NK-92 (cell line): ENCODE data around the gene REEP6.
"Not testable (repeated sequence)": the region's sequence is repeated elsewhere in the genome, so short reads cannot be mapped to it uniquely, and the experiment has no call there.

Experiments used
- DNase-seq: peaks from one replicate; lab custom pipeline; 2025; ENCODE audit not compliant: unreplicated experiment; lab: John Stamatoyannopoulos, UW

The REEP6 gene

DNA sequence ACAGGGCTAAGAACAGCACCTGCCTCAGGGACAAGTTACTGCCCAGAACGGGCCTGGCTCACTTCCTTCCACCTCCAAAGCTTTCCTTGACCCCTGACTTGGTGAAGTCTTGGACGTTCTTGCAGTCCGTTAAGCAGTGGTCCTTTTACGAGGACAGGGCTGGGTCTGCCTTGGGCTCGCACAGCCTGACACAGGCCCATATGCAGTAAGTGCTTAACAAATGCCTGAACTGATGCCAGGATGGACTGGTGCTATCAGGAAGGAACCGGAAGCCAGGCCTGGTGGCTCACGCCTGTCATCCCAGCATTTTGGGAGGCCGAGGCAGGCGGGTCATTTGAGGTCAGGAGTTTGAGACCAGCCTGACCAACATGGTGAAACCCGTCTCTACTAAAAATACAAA lies 31.1 kb downstream of the REEP6 start:
- DNase-seq: no peak

DNA sequence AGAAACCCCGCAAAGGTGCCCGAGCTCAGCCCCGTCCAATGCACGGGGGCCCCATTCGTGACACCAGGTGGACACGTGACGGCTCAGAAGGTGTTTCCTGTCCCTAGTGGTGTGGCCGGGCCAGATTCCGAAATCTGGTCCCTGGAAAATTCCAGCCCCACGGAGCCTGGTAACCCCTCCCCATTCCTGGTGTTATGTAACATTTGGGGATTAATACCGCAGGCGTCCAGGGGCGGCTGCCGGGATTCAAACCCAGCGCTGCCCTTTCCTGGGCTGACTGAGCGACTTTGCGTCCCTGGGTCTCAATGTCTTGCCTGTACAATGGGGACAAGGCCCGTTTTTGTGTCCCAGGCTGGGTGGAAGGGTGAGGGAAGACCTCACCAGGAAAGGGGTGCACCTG lies 31.9 kb downstream of the REEP6 start:
- no peak for DNase-seq

DNA sequence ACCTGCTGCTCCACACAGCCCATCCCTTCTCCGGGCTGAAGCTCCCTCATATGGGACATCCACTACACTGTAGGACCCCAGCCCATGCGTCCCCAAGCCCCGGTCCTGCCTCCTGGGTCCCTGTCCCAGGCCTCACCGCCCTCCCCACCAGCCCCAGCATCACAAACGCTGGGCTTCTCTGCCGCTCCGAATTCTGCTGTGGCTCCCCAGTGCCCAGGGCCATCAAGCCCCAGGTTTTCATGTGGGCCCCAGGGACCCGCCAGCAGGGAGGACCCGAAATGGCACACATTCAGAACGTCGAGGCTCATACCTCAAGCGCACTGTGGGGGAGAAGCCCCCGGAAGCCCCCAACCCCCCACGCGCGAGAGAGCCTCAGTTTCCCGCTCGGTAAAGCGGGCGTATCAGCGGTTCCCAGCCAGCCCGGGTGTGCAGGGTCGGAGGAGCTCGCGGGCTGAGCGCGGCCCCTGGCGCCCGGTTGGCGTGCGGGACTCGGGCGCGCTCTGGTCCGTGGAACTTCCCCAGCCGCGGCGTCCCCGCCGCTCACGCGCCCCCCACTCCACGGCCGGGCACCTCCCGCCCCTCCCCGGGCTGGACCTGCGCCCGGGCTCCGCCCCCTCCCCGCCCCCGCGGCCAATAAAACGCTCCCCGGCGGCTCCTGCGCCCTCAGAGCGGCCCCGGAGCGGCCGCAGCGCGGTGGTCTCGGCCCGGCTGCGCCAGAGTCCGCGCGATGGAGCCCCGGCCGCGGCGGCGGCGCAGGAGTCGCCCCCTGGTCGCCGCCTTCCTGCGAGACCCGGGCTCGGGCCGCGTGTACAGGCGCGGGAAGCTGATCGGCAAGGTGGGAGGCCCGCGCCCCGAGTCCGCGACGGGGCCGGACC lies 32.7 kb downstream of the REEP6 start, which contains the start of gene PLK5:
TSS of gene PLK5 (plus strand) at position 666 of the 875 bp plus-strand sequence. CDS start 2,920 bp downstream, outside the sequence.
- no peak for DNase-seq

DNA sequence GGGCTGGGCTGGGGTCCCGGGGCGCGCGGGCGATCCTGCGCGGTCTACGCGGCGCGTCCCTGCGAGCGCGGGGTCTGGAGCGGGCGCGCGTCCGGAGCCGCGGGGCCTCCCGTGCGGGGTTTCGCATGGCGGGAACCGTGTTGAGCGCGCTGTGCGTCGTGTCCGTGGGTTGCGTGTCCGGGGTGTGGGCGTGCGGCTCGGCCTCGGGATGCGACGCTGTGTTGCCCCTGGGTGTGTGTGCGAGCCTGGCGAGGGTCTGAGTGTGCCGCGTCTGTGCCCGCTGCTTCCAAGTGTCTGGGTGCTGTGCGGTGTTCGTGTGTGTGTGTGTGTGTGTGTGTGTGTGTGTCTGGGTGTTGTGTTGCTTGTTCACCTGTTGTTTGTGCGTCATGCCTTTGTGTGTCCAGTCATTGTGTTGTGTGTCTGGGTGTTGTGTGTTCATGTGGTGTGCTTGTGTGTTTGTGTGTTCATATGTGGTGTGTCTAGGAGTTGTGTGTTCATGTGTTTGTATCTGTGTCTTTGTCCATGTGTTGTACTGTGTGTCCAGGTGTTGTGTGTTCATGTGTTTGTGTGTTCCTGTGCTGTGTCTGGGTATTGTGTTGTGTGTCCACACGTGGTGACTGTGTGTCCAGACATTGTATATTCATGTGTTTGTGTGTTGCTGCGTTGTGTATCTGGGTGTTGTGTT lies 33.4 kb downstream of the REEP6 start:
- DNase-seq: no peak

DNA sequence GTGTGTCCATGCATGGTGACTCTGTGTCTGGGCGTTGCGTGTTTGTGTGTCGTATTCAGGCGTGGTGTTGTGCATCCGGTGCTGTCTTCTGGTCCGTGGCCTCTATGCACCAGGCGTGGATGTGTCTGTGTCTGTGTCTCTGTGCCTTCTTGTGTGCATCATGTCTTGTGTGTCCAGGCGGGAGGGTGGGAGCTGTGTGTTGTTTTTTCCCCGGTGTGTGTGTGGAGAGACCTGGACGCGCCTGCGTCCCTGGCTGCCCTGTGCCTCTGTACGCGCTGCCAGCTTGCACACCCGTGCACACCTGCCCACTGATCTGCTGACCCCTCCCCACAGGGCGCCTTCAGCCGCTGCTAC lies 34.0 kb downstream of the REEP6 start:
- DNase-seq: no peak

DNA sequence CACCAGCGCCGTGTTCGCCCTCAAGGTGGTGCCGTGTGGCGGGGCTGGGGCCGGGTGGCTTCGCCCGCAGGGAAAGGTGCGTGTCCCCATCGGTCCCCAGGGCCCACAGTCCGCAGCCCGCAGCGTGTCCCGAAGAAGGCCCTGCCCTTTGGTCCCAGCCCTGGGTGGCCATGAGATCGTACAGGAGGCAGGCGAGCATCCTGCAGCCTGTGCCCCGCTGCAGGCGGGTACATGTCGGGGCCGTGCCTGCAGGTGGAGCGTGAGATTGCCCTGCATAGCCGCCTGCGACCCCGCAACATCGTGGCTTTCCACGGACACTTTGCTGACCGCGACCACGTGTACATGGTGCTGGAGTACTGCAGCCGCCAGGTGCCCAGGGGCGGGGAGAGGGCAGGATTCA lies 34.4 kb downstream of the REEP6 start:
- no peak for DNase-seq

DNA sequence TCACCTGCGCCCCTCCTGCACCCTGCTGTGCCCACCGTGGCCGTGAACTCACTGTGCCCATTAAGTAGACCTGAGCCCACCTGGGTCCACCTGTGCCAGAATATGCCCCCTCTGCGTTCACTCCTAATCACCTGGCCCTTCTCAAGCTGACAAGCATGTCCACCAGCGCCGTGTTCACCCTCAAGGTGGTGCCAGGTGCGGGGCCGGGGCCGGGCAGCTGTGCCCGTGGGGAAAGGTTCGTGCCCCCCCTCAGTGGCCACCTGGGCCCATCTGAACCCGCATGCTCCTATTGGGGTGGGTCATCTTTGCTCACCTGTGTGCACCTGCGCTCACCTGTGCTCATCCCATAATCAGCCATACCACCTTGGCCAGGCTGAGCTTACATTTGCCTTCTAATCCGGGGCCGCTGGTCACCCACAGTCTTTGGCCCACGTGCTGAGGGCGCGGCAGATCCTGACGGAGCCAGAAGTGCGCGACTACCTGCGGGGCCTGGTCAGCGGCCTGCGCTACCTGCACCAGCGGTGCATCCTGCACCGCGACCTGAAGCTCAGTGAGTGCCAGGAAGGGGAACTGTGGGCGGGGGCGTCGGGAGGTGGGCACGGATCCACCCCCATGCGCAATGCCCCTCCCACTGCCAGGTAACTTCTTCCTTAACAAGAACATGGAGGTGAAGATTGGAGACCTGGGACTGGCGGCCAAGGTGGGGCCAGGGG lies 35.2 kb downstream of the REEP6 start:
- DNase-seq: no peak

DNA sequence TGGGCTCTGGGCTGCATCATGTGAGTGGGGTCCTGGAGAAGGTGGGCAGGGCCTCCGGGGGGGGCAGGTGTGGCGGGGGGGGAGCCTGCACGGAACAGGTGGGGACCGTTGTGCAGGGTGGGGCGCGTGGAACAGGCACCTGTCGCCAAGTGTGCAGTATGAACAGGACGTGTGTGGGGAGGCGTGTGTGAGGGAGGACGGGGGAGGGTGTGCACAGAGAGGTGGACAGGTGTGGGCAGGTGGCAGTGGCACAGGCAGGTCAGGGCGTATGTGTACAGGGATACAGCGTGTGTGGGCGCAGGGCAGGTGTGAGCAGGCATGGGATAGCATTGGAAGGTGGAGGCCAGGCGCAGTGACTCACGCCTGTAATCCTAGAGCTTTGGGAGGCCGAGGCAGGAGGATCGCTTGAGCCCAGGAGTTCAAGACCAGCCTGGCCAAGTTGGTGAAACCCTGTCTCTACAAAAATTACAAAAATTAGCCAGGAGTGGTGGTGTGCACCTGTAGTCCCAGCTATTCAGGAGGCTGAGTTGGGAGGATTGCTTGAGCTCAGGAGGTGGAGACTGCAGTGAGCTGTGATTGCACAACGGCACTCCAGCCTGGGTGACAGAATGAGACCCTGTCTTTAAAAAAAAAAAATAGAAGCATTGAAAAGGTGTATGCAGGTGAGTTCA lies 36.1 kb downstream of the REEP6 start:
- no peak for DNase-seq

DNA sequence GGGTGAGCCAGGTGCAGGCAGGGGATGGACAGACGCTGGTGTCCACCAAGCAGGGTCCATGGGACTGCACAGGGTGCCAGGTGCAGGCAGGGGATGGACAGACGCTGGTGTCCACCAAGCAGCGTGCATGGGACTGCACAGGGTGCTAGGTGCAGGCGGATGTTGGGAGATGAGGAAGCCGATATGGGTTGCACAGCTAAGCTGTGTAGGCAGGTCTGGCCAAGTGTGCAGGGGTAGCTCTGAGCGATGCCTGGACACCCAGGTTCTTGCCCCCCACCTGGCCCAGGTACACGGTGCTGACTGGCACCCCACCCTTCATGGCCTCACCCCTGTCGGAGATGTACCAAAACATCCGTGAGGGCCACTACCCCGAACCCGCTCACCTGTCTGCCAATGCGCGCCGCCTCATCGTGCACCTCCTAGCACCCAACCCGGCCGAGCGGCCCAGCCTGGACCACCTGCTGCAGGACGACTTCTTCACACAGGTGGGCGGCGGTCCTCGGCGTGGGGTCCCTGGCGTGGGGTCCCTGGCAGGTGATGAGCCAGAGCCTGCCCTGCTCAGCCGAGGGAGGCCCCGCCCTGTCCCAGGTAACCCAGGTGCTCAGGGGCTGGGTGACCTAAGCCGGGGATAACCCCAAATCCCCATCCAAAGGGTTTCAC lies 36.8 kb downstream of the REEP6 start:
- no peak for DNase-seq

DNA sequence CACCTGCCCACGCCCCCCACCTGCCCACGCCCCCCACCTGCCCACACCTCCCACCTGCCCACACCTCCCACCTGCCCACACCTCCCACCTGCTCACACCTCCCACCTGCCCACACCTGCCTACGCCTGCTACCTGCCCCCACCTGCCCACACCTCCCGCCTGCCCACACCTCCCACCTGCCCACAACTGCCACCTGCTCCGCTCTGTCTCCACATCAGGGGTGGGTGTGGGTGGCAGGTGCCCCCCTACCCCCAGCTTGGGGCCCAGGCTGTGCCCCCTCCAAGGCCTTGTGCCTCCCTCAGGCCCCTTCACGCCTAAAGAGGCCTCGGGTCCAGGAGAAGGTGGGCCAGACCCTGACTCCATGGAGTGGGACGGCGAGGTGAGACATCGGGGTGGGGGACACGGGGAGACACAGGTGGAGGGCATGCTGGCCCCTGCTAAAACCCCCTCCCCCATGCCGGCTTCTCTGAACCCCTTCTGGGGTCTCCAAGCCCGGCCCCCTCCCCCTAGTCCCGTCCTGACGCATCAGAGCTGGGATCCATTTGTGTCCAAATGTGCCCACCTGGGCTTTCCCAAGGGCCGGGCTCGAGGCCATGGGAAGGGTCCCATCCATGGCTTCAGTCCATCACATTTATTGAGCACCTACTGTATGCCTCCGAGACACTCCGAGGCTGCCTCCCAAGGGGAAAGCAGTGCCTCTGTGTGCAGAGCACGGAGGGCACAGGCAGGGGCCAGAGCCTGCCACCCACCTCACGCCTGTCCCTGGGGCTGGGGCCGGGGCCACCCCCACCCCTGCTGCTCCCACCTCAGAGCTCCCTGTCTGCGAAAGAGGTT lies 37.8 kb downstream of the REEP6 start:
- DNase-seq: no peak

DNA sequence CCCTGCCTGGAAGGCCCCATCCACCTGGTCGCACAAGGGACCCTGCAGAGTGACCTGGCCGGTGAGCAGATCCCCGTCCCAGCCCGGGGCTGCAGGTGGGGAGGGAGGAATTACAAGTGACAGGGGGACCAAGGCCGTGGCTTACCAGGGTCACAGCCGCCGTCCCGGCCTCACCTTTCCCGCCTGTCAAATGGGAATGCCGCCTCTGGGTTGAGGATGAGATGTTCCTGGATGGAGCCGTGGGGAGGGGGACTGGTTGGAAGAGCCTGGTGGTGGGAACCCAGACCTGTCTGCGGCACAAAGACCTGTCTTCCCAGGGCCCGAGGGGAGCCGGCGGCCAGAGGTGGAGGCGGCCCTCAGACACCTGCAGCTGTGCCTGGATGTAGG lies 38.4 kb downstream of the REEP6 start:
- DNase-seq: no peak

DNA sequence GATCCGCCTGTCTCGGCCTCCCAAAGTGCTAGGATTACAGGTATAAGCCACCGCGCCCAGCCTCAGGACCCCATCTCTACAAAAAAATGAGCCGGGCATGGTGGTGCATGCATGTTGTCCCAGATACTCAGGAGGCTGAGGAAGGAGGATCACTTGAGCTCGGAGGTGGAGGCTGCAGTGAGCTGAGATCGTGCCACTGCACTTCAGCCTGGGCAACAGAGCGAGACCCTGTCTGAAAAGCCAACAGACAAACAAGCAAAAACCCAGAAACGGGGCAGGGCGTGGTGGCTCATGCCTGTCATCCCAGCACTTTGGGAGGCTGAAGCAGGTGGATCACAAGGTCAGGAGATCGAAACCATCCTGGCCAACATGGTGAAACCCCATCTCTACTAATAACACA lies 39.9 kb downstream of the REEP6 start:
- not testable (repeated sequence) for DNase-seq

DNA sequence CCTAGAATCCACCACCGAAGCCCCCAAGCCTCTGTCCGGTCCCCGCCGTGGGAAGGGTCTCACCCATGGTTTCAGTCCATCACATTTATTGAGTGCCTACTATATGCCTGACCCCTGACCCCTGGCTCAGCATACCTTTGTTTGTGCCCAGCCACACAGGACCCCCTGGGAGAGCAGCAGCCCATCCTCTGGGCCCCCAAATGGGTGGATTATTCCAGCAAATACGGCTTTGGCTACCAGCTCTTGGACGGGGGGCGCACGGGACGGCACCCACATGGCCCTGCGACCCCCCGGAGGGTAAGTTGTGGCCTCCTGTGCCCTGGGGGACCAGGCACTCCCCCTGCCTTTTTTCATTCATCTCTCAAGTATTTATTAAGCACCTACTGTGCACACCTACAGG lies 40.6 kb downstream of the REEP6 start:
- no peak for DNase-seq

DNA sequence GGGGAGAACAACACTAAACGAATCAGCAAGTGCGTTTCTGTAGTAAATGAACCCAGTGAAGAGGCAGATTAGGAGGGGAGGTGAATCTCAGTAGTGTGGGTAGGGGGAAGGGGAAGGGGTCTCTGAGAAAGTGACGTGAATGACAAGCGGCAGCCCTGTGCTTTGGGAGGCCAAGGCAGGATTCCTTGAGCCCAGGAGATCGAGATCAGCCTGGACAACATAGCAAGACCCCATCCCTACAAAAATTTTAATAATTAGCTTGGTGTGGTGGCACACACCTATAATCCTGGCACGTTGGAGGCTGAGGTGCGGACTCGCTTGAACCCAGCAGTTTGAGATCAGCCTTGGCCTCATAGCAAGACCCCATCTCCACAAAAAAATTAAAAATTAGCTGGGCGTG lies 41.0 kb downstream of the REEP6 start:
- DNase-seq: no peak

DNA sequence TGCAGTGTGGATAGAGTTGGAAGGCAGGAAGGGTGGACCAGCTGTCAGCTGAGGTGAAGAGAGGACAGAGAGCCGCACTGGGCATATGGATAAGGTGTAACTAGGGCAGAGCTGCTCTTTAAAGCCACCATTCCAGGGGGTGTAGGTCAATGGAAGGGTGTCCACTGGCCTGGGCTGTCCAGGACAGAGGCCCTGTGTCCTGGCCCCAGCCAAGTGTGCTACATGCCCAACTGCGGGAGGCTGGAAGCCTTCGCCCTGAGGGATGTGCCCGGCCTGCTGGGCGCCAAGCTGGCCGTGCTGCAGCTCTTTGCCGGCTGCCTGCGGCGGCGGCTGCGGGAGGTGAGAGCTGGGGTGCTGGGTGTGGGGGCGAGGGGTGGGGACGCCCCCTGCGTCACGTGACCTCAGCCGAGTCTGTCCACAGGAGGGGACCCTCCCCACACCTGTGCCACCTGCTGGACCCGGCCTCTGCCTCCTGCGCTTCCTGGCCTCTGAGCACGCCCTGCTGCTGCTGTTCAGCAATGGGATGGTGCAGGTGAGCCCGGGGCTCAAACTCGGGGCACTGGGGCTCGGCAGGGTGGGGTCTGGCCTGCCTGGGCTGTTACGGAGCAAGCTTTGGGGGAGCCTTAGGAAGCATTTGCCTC lies 42.6 kb downstream of the REEP6 start:
- no peak for DNase-seq

DNA sequence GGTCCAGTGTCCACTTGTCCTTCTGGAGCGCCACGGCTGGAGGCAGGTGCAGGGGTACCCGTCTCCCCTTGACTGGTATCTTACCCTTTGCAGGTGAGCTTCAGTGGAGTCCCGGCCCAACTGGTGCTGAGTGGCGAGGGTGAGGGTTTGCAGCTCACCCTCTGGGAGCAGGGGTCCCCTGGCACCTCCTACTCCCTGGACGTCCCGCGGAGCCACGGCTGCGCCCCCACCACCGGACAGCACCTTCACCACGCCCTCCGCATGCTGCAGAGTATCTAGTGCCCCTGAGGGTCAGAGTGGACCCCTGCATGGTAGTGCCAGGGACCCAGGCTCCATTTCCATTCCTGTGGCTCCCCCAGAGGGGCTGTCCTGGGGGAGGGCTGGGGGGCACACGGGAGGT lies 44.0 kb downstream of the REEP6 start:
- DNase-seq: no peak

DNA sequence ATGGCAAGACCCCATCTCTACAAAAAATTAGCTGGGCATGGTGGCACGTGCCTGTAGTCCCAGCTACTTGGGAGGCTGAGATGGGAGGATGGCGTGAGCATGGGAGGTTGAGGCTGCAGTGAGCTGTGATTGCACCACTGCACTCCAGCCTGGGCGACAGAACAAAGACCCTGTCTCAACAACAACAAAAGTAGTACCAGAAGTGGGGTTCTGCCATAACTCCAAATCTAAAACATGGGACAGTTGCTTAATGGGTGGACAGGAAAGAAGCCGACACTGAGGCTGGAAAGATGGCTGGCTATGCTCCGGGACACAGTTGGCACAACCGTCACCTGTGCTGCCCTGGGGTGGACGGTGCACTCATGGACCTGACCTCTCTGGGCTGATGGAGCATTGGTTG lies 44.7 kb downstream of the REEP6 start:
- DNase-seq: not testable (repeated sequence)

DNA sequence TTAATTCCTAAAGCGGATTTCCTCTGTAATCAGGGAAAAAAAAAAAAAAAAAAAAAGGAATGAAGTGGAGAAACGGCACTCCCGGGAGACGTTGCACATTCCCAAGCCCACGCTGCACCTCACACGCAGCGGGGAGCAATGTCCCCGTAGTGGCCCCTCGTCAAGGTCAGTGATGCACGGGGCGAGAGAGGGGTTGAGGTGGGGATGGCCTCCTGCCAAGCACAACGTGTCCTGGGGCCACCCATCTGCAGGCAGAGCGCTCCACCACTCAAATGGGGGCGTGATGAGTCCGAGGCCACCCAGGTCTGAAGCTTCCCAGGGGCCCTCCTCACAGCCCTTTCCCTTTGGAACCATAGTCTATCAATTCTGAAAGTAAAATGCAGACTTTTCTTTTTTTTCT lies 48.0 kb downstream of the REEP6 start:
- DNase-seq: no peak

DNA sequence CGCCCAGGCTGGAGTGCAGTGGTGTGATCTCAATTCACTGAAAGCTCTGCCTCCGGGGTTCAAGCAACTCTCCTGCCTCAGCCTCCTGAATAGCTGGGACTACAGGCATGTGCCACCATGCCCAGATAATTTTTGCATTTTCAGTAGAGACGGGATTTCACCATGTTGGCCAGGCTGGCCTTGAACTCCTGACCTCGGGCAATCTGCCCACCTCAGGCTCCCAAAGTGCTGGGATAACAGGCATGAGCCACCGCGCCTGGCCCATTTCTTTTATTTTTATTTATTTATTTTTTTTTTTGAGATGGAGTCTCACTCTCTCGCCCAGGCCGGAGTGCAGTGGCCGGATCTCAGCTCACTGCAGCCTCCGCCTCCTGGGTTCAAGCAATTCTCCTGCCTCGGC lies 48.8 kb downstream of the REEP6 start:
- not testable (repeated sequence) for DNase-seq
